Measurements from ENCODE around the gene KCNG1. TPM values are rescaled to one million over a fixed set of nuclear protein-coding genes. Genes with fewer than 3 reads are reported as not detected.
A peak's percentile ranks its signal among the peaks of the same experiment; 100 is the strongest.

KCNG1 gene
- total RNA-seq, 1 donor from 2014 or later: 2.2 TPM

DNA sequence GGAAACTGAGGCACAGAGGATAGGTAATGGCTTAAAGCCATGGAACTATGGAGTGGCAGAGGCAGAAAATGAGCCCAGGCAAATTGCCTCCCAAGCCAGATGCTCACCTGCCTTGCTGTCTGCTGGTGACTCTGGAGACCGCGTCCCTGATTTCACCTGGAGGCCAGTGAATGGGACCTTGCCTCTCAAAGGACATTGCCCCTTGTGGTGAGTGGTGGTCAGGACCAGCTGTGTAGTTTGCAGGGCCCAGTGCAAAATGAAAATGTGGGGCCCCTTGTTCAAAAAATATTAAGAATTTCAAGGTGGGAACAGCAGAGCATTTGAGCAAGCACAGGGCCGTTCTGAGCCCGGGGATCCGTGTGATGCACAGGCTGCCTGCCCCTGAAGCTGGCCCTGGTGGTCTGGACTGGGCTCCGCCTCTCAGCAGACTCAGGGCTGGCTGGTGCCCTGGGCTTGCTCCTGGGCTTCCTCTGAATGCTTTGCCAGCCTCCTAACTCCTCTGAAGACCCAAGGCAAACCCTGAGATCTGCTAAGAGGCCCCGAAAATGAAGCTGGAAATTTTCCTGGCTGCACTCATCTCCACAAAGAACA, 19.8 kb upstream of the KCNG1 start:
- H3K36me3 Mint-ChIP-seq: no peaks in the 10 kb centered on the region
- peak; percentile 53 for DNase-seq (ENCODE audit: low spot score)

DNA sequence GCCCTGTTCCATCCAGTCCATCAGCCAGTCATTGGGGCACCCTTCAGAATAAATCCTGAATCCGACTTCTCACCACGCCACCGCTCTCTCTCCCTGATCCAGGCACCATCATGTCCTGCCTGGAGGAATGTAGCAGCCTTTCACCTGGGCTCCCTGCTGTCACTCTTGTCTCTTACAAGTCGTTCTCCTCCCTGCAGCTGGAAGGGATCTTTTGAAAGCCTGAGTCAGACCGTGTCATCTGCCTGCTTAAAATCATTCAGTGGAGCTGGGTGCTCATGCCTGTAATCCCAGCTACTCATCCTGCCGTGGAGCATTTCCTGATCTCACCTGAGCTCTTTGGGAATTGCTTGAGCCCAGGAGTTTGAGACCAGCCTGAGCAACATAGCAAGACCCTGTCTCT, 19.2 kb upstream of the KCNG1 start:
- Histone ChIP-seq H3K27ac (no peak overlapping the region), H3K27me3 (no peaks in the 10 kb centered on the region), H4K20me1 (ENCODE audit: low read depth) (no peaks in the 10 kb centered on the region), H2AFZ (replicated peaks) (peak overlapping the region; percentile 12), H3F3A (ENCODE audit: low read depth) (no peaks in the 10 kb centered on the region), H3K9me3 (ENCODE audit: low read depth) (no peaks in the 10 kb centered on the region), H3K4me1 (no peaks in the 10 kb centered on the region), H3K79me2 (ENCODE audit: low read depth) (no peaks in the 10 kb centered on the region), H3K4me3 (no peak overlapping the region), H3K36me3 (no peaks in the 10 kb centered on the region), H3K9ac (no peak overlapping the region), H3K4me2 (no peak overlapping the region)
- Mint-ChIP-seq H3K4me3 (no peak overlapping the region), H3K4me1 (no peaks in the 10 kb centered on the region), H3K36me3 (no peaks in the 10 kb centered on the region), H3K27ac (no peak overlapping the region), H3K9me3 (no peaks in the 10 kb centered on the region), H3K27me3 (ENCODE audit: insufficient read depth, low read depth) (peaks cover 2% of the 10 kb centered on the region)
- DNase-seq (ENCODE audit: low spot score): no peak
- TF ChIP-seq, protein P1, sequence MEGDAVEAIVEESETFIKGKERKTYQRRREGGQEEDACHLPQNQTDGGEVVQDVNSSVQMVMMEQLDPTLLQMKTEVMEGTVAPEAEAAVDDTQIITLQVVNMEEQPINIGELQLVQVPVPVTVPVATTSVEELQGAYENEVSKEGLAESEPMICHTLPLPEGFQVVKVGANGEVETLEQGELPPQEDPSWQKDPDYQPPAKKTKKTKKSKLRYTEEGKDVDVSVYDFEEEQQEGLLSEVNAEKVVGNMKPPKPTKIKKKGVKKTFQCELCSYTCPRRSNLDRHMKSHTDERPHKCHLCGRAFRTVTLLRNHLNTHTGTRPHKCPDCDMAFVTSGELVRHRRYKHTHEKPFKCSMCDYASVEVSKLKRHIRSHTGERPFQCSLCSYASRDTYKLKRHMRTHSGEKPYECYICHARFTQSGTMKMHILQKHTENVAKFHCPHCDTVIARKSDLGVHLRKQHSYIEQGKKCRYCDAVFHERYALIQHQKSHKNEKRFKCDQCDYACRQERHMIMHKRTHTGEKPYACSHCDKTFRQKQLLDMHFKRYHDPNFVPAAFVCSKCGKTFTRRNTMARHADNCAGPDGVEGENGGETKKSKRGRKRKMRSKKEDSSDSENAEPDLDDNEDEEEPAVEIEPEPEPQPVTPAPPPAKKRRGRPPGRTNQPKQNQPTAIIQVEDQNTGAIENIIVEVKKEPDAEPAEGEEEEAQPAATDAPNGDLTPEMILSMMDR (IDR thresholded peaks at IDR 0.05): no peak
- TF ChIP-seq EZH2phosphoT487 (IDR thresholded peaks at IDR 0.05) (no peak), EZH2 (IDR thresholded peaks at IDR 0.05) (no peak)

More for the DNA sequence above, 19.8 kb upstream of the KCNG1 start:
- no peak overlapping the region for H3K27ac ChIP-seq
- Mint-ChIP-seq H3K27ac (no peak overlapping the region), H3K9me3 (no peaks in the 10 kb centered on the region), H3K27me3 (ENCODE audit: insufficient read depth, low read depth) (peaks cover 2% of the 10 kb centered on the region), H3K4me1 (no peaks in the 10 kb centered on the region), H3K4me3 (no peak overlapping the region)
- H3F3A ChIP-seq (ENCODE audit: low read depth): no peaks in the 10 kb centered on the region
- H3K36me3 ChIP-seq: no peaks in the 10 kb centered on the region
- no peak overlapping the region for H3K9ac ChIP-seq
- H3K4me3 ChIP-seq: no peak overlapping the region
- no peaks in the 10 kb centered on the region for H3K4me1 ChIP-seq
- TF ChIP-seq EZH2phosphoT487 (IDR thresholded peaks at IDR 0.05): no peak
- TF ChIP-seq EZH2 (IDR thresholded peaks at IDR 0.05): no peak
- TF ChIP-seq, protein P1 (IDR thresholded peaks at IDR 0.05): peak; percentile 55
- H4K20me1 ChIP-seq (ENCODE audit: low read depth): no peaks in the 10 kb centered on the region
- H3K9me3 ChIP-seq (ENCODE audit: low read depth): no peaks in the 10 kb centered on the region
- no peaks in the 10 kb centered on the region for H3K79me2 ChIP-seq (ENCODE audit: low read depth)
- H2AFZ ChIP-seq (replicated peaks): no peak overlapping the region
- no peak overlapping the region for H3K4me2 ChIP-seq
- H3K27me3 ChIP-seq: no peaks in the 10 kb centered on the region

DNA sequence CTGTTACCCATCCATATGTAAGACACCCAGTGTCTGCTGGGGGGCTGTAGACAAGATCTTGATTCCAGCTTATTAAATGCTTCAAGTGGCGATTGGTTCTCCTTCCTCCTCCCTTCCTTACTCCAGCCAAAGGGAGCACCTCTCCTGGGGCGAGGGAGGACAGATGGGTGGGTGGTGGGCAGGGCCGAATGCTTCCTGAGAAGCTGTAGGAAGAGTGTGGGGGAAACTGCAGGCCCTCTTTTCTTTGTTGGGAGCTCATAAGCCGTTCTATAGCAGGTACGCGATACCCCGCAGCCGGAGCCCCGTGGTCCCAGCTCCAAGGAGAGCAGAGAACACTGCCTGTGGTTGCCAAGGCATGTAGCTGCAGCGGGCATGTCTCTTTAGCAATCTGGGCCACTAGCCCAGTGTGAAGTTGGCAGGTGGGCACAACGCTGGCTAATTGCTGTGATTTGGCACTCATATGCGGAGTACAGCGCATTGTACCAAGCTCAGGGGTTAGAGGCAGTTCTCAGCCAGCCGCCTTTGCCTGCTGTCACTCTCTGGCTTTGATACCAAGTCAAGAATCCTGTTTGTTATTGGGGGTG, 14.7 kb upstream of the KCNG1 start:
- no peak overlapping the region for H3K4me2 ChIP-seq
- H3K36me3 Mint-ChIP-seq: no peaks in the 10 kb centered on the region
- H3K4me1 ChIP-seq: peaks cover 9% of the 10 kb centered on the region
- no peak overlapping the region for H3K27ac Mint-ChIP-seq
- no peak overlapping the region for H3K4me3 Mint-ChIP-seq
- no peak overlapping the region for H3K9ac ChIP-seq
- H3K4me3 ChIP-seq: no peak overlapping the region
- TF ChIP-seq EZH2phosphoT487 (IDR thresholded peaks at IDR 0.05) (no peak), EZH2 (IDR thresholded peaks at IDR 0.05) (no peak)
- TF ChIP-seq, protein P1 (IDR thresholded peaks at IDR 0.05): no peak
- H3K27me3 Mint-ChIP-seq (ENCODE audit: insufficient read depth, low read depth): no peaks in the 10 kb centered on the region
- no peaks in the 10 kb centered on the region for H3K9me3 Mint-ChIP-seq
- DNase-seq (ENCODE audit: low spot score): no peak
- peaks cover 25% of the 10 kb centered on the region for H3K4me1 Mint-ChIP-seq
- no peak overlapping the region for H3K27ac ChIP-seq
- no peaks in the 10 kb centered on the region for H3K9me3 ChIP-seq (ENCODE audit: low read depth)
- no peaks in the 10 kb centered on the region for H4K20me1 ChIP-seq (ENCODE audit: low read depth)
- H3F3A ChIP-seq (ENCODE audit: low read depth): no peaks in the 10 kb centered on the region
- H3K27me3 ChIP-seq: no peaks in the 10 kb centered on the region
- H3K79me2 ChIP-seq (ENCODE audit: low read depth): no peaks in the 10 kb centered on the region
- H3K36me3 ChIP-seq: no peaks in the 10 kb centered on the region
- H2AFZ ChIP-seq (replicated peaks): no peak overlapping the region
